HG03060 (cell line): ENCODE measurements around the gene KDSR.

Experiments used
- ATAC-seq: cut with Tn5 transposase; IDR thresholded peaks from one replicate; pipeline ENCODE4 v1.9.1; 2021; ENCODE audit warnings: low read depth, moderate number of reproducible peaks; ENCODE audit not compliant: unreplicated experiment

KDSR gene

GRCh38 chr18:63290166-63290820 lies 76.7 kb downstream of the KDSR start:
- ATAC-seq, result no peak

GRCh38 chr18:63288311-63288710 lies 78.7 kb downstream of the KDSR start:
- no peak for ATAC-seq

GRCh38 chr18:63287691-63288220 lies 79.2 kb downstream of the KDSR start:
- ATAC-seq, result no peak

- ATAC-seq, result no peak
Observed at GRCh38 chr18:63286926-63287325, 80.1 kb downstream of the KDSR start.

GRCh38 chr18:63284827-63285733 lies 81.9 kb downstream of the KDSR start:
- peak; percentile 80 for ATAC-seq

GRCh38 chr18:63284173-63284799 lies 82.7 kb downstream of the KDSR start:
- no peak for ATAC-seq

GRCh38 chr18:63283305-63284094 lies 83.5 kb downstream of the KDSR start:
- no peak for ATAC-seq

- ATAC-seq, result no peak
Observed at GRCh38 chr18:63282793-63283192, 84.2 kb downstream of the KDSR start.
